Spleen (tissue), 7 donors: ENCODE results near the gene FBN2.

ENCODE experiments used
- POLR2A ChIP-seq, 3 donors: fragments of 450-650 bp; IDR thresholded peaks; one replicate each; pipeline ENCODE4 v1.5.1; 2017; ENCODE audit warnings: antibody characterized with exemption in 3 of 3, mild to moderate bottlenecking in 1 of 3
- POLR2AphosphoS5 ChIP-seq, 3 donors: sonication (generic); formaldehyde crosslinking; IDR thresholded peaks; one replicate each; pipeline ENCODE4 v1.5.1; 2017; ENCODE audit warnings: antibody characterized with exemption in 3 of 3
- TF ChIP-seq, protein P1 (sequence below), 11 experiments: fragments of 200-600 bp in 7 of 11; fragments of 450-650 bp in 4 of 11; sonication (generic) in 4 of 11; IDR thresholded peaks in 8 of 11; conservative IDR thresholded peaks in 3 of 11; 1 replicate in 7 of 11; 2 replicates in 4 of 11; pipeline versions ENCODE4 v1.4.0 to v1.8.0; 2016 to 2021; ENCODE audit warnings: antibody characterized with exemption in 11 of 11, inconsistent platforms in 4 of 11, mild to moderate bottlenecking in 1 of 11
- donor health status: DM: no; HTN: no; CAD: no; lungs with moderate emphysema.
- donor health status: DM: no; HTN: no; CAD: no.
- donor health status: DM: no; HTN: no; CAD: no.

DNA sequence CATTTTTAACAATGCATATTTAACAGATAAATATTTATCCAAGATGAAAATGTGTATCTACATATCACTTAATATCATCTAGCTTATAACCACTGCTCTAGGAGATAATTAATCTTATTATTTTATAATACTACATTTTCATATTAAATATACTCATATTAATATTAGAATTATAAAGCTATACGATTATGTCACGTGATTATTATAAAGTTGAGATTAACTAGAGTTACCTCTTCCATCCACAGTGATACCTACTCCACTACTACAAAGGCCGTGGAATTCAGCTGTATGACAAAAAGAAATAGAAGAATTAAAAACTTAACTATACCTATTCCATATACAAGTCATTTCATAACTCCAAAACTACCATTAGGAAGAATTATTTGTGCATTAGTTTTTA lies 171.9 kb downstream of the FBN2 start:
- no peak for TF ChIP-seq POLR2AphosphoS5 (IDR thresholded peaks at IDR 0.05)
- TF ChIP-seq, protein P1, sequence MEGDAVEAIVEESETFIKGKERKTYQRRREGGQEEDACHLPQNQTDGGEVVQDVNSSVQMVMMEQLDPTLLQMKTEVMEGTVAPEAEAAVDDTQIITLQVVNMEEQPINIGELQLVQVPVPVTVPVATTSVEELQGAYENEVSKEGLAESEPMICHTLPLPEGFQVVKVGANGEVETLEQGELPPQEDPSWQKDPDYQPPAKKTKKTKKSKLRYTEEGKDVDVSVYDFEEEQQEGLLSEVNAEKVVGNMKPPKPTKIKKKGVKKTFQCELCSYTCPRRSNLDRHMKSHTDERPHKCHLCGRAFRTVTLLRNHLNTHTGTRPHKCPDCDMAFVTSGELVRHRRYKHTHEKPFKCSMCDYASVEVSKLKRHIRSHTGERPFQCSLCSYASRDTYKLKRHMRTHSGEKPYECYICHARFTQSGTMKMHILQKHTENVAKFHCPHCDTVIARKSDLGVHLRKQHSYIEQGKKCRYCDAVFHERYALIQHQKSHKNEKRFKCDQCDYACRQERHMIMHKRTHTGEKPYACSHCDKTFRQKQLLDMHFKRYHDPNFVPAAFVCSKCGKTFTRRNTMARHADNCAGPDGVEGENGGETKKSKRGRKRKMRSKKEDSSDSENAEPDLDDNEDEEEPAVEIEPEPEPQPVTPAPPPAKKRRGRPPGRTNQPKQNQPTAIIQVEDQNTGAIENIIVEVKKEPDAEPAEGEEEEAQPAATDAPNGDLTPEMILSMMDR (IDR thresholded peaks at IDR 0.05 in 8 of 11, conservative IDR thresholded peaks at IDR 0.05 in 3 of 11), result no peak
- TF ChIP-seq POLR2A (IDR thresholded peaks at IDR 0.05), result no peak
